ENCODE data around the gene RPUSD1.

RPUSD1 gene

DNA sequence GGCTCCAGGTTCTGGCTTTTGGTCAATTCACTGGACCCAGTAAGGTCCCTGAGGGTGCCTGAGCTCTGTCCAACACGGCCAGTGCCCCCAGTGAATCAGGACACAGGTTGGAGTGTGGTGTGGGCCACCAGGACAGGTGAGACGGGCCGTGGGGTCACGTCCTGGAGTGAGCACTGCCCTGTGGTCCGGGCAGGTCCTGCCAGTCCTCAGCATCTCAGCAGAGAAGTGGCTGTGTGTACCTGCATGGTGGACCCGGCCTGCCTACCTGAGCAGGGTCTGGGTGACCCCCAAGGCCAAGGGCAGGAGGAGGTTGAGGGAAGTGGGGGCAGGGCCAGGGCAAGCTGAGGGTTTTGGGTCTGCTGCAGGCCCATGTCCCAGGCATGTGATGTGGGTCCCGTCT, 14.3 kb upstream of the RPUSD1 start:
- Histone ChIP-seq H3K27me3 (peaks cover 64% of the 10 kb centered on the region), H3K9me3 (no peaks in the 10 kb centered on the region), H3K4me1 (no peaks in the 10 kb centered on the region), H3K36me3 (no peaks in the 10 kb centered on the region), H3K4me3 (ENCODE audit: low read depth, low read length) (no peak overlapping the region)
- TF ChIP-seq, protein P1, sequence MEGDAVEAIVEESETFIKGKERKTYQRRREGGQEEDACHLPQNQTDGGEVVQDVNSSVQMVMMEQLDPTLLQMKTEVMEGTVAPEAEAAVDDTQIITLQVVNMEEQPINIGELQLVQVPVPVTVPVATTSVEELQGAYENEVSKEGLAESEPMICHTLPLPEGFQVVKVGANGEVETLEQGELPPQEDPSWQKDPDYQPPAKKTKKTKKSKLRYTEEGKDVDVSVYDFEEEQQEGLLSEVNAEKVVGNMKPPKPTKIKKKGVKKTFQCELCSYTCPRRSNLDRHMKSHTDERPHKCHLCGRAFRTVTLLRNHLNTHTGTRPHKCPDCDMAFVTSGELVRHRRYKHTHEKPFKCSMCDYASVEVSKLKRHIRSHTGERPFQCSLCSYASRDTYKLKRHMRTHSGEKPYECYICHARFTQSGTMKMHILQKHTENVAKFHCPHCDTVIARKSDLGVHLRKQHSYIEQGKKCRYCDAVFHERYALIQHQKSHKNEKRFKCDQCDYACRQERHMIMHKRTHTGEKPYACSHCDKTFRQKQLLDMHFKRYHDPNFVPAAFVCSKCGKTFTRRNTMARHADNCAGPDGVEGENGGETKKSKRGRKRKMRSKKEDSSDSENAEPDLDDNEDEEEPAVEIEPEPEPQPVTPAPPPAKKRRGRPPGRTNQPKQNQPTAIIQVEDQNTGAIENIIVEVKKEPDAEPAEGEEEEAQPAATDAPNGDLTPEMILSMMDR (IDR thresholded peaks at IDR 0.05; ENCODE audit: low read depth, low read length) = no peak
- DNase-seq = no peak

DNA sequence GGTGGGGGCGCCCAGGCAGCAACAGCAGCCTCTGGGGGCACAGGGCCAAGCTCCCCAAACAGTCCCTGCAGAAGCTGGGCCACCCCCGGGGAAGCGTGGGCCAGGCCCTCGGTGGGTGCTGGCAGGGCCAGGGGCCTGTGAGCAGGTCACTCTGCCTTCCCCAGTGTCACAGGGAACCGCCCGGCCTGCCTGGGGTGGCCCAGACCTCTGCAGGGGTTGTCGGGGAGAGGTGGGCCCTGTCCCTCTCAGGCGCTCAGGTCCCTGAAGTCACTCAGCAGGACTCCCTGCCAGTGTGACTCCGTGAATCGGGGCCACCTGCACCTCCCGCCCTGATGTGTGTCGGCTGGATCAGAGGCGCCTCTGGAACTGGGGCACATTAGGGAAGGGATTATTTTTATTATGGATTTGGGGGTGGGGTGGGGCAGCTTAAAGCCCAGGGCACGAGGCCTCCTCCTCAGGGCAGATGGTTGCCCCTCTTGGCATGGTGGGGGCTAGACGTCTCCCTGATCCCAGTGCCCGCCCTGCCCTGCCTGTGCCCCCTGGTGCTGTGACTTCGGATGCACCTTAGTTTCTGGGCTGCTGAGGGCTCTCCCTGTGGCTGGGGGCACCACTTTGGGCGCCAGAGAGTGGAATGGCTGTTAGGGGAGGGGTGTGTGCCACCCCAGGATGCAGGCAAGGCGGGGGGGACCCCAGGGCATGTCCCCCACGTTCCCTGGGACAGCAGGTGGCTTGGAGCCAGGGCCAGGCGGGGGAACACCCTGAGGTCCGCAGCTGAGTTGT, 13.6 kb upstream of the RPUSD1 start:
- Histone ChIP-seq H3K9me3 (no peaks in the 10 kb centered on the region), H3K27me3 (peaks cover 64% of the 10 kb centered on the region), H3K36me3 (no peaks in the 10 kb centered on the region), H3K4me3 (ENCODE audit: low read depth, low read length) (no peak overlapping the region), H3K4me1 (no peaks in the 10 kb centered on the region)
- TF ChIP-seq, protein P1 (IDR thresholded peaks at IDR 0.05; ENCODE audit: low read depth, low read length) = no peak
- no peak for DNase-seq

DNA sequence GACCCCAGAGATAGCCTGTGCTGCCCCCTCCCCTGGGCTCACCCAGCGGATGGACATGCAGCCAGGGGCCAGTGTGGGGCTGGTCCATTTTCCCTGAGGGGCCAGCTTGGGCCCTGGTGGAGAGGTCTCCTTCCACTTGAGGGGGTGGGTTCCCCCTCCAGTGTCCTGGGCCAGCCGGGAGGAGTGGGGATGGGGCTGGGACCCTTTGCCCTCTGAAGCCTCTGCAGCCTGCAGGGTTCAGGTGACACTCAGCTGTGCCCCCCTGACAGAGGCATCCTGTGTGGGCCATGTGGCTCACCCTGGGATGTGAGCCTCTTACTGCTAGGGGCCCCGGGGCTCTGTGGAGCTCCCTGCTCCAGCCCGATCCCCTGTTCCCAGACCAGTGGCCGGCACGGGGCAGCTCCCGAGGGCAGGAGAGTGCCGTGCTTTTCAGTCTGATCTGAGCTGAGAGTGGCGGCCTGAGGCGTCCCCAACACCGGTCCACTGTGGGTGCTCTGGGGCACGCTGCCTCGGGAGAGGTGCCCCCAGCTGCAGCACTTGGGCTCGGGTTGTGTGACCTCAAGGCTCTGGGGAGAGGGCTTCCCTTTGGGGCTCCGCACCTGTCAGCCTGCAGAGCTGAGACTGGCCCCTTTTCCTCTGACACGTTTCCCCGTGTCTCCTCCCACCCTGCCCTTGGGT, 12.8 kb upstream of the RPUSD1 start:
- Histone ChIP-seq H3K4me1 (no peaks in the 10 kb centered on the region), H3K9me3 (no peaks in the 10 kb centered on the region), H3K4me3 (ENCODE audit: low read depth, low read length) (no peak overlapping the region), H3K36me3 (no peaks in the 10 kb centered on the region; the same call in 1 of the 2 replicates), H3K27me3 (peaks cover 64% of the 10 kb centered on the region)
- no peak for DNase-seq
- TF ChIP-seq, protein P1 (IDR thresholded peaks at IDR 0.05; ENCODE audit: low read depth, low read length) = no peak

DNA sequence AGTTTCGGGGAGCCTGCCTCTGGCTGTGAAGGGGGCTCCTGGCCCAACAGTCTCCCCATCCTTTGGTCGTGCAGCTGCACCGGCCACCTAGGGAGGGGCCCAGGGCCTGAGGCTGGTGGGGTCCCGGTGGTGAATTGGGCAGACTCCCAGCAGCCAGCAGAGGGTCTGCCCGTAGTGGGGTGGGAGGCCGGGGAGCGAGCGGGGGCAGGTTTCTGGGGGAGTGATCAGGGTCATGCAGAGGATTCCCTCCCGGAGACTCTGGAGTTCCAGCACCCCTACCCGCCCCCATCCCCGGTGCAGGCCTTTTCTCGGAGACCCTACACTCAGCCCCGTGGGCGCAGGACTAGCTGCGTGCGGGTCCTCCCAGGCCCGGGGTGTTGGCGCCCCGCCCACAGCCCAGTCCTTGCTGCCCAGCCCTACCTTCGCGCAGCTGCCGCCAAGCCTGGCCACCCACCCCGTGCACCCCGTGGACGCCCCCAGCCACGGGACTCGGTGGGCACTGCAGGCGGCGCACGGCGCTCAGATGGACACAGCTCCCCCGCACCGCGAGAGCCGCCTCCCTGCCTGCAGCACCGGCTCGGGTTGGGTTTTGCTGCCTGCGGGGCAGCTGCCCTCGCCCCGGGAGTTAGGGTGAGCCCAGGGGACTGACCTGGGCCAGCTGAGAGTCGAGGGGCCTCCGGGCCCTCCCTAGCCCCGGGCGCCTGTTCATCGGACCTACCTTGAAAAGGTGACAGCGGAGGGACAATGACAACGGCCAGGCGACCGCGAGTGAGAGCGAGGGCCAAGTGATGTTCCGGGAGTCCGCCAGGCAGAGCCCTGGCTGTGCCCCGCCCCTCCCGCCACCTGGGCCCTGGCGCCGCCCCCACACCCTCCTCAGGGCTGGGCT, 12.0 kb upstream of the RPUSD1 start, which contains the start of gene GNG13:
GNG13 (minus strand) TSS at position 787 of the 886 bp plus-strand sequence. CDS start 1,657 bp downstream, outside the sequence.
- H3K36me3 ChIP-seq = peaks cover 4% of the 10 kb centered on the region
- H3K27me3 ChIP-seq = peaks cover 58% of the 10 kb centered on the region
- TF ChIP-seq, protein P1 (IDR thresholded peaks at IDR 0.05; ENCODE audit: low read depth, low read length) = no peak
- H3K4me1 ChIP-seq = no peaks in the 10 kb centered on the region
- DNase-seq = no peak
- no peaks in the 10 kb centered on the region for H3K9me3 ChIP-seq
- no peak within 1 kb of the TSS for H3K4me3 ChIP-seq (ENCODE audit: low read depth, low read length)

DNA sequence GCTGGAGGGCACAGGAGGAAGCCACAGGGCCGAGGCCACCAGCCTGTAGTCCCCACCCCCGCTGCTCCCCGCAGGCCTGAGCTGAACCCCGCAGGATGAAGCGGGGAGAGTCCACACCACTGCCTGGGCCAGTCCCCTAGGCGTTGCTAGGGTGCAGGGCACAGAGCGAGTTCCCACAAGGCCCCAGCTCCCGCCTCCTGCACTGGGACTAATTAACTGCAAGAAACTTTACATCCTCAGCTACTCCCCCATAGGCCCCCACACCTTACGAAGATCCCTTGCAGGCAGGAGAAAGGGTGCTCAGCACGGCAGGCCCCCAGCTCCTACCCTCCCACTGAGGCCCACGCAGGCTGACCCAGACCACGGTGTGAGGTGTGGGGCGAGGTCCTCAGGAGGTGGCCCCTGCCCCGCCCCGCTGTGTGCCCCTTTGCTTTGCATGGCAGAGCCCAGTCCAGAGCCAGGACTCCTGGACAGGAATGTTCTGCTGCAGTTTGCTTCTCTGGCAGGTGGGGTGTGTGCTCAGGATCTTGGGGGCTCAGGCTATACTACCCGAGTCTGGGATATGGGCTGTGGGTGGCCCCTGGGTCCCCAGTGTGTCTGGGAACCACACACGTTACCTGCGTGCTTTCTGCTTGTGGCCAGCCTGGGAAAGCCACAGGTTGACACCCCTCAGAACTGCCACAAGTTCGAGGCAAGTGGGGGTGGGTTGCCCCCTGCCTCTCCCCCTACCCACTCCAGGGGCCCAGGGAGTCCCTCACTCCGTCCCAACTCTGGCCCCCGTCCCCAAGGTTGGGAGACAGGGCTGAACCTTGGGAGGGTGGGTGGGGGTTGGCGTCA, 11.1 kb upstream of the RPUSD1 start:
- DNase-seq = no peak
- Histone ChIP-seq H3K4me3 (ENCODE audit: low read depth, low read length) (no peak overlapping the region), H3K9me3 (no peaks in the 10 kb centered on the region), H3K27me3 (peaks cover 49% of the 10 kb centered on the region), H3K36me3 (peaks cover 4% of the 10 kb centered on the region), H3K4me1 (no peaks in the 10 kb centered on the region)
- TF ChIP-seq, protein P1 (IDR thresholded peaks at IDR 0.05; ENCODE audit: low read depth, low read length) = no peak
